ENCODE data around the gene MSRB1. TPM values are rescaled to one million over a fixed set of nuclear protein-coding genes. Genes with fewer than 3 reads are reported as not detected.

The MSRB1 gene
- total and polyA plus RNA-seq, 9 of the 15 experiments (the other 6 are each of a cell fraction or from before 2014, with no cell fraction given) = 5.4 to 33.7 (median 25.7) TPM

DNA sequence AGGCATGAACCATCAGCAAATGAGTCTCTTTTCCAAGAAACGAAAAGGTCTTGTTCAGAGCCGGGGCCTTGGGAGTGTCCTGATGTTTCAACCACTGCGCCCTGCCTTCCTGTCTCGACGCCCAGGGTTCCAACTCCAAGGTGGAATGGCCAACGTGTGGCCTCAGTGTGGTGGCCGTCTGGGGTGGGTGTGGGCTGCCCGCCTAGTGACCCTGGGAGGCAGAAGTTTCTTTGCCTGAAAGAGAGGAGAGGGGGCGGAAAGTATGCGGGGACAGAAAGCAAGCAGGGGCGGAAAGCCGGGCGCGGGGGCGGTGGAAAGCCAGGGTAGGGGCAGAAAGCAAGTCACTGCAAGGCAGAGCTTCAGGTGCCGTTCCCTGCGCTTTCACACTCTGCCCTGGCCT is 4.1 kb downstream of the MSRB1 start:
- in situ Hi-C loops (cut with MboI) = no loop called here

More for the DNA sequence above, 4.1 kb downstream of the MSRB1 start:
- WGBS (ENCODE audit: insufficient coverage, low coverage, missing lambda C conversion rate) = 80% methylated on average over 15 of the region's 17 CpGs
- FAIRE-seq = no peak
- no peak for TF ChIP-seq SPI1 (IDR thresholded peaks at IDR 0.05; ENCODE audit: borderline replicate concordance, low read depth, low read length)
- TF ChIP-seq, protein P1, sequence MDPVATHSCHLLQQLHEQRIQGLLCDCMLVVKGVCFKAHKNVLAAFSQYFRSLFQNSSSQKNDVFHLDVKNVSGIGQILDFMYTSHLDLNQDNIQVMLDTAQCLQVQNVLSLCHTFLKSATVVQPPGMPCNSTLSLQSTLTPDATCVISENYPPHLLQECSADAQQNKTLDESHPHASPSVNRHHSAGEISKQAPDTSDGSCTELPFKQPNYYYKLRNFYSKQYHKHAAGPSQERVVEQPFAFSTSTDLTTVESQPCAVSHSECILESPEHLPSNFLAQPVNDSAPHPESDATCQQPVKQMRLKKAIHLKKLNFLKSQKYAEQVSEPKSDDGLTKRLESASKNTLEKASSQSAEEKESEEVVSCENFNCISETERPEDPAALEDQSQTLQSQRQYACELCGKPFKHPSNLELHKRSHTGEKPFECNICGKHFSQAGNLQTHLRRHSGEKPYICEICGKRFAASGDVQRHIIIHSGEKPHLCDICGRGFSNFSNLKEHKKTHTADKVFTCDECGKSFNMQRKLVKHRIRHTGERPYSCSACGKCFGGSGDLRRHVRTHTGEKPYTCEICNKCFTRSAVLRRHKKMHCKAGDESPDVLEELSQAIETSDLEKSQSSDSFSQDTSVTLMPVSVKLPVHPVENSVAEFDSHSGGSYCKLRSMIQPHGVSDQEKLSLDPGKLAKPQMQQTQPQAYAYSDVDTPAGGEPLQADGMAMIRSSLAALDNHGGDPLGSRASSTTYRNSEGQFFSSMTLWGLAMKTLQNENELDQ (CRISPR knock-in tag; IDR thresholded peaks at IDR 0.05; ENCODE audit: borderline replicate concordance) = no peak
- TF ChIP-seq RBFOX2 (IDR thresholded peaks at IDR 0.05; ENCODE audit: low read depth, low read length) = 0 out of 2 replicates have a peak, but pooled peaks have one; percentile 21
- TF ChIP-seq ID3 (CRISPR knock-in tag; IDR thresholded peaks at IDR 0.05) = no peak
- TF ChIP-seq ID3 (tag; IDR thresholded peaks at IDR 0.05) = no peak
- intact Hi-C loops (cut with micrococcal nuclease) = no loop called here
- Histone ChIP-seq H3K9me3 (replicated peaks; ENCODE audit: control insufficient read depth, insufficient read depth, low read depth, low read length) (no peaks in the 10 kb centered on the region), H3K79me2 (ENCODE audit: control insufficient read depth, insufficient read depth, low read length) (peaks cover 20% of the 10 kb centered on the region), H3K4me2 (ENCODE audit: insufficient read depth, low read length) (no peak overlapping the region), H2AFZ (ENCODE audit: low read depth, low read length) (no peak overlapping the region), H3K36me3 (ENCODE audit: control insufficient read depth, insufficient read depth, low read length) (peaks cover 37% of the 10 kb centered on the region; the same call in 2 of the 3 replicates), H3K27me3 (ENCODE audit: control insufficient read depth in 2 of 2, insufficient read depth in 2 of 2, low read length in 2 of 2) (no peaks in the 10 kb centered on the region), H4K20me1 (replicated peaks; ENCODE audit: control insufficient read depth, insufficient read depth, low read length) (peaks cover 7% of the 10 kb centered on the region), H3K27ac (ENCODE audit: extremely low read depth, low read depth, low read length) (no peak overlapping the region), H3K9me1 (ENCODE audit: control insufficient read depth, insufficient read depth, low read length) (peaks cover 8% of the 10 kb centered on the region), H3K4me3 (no peak overlapping the region), H3K4me1 (replicated peaks in 1 of 2; ENCODE audit: control insufficient read depth in 2 of 2, insufficient read depth in 2 of 2, low read length in 2 of 2) (peaks cover 22 to 51% of the 10 kb centered on the region in 2 experiments), H3K9ac (ENCODE audit: insufficient read depth in 1 of 2, low read depth in 2 of 2, low read length in 2 of 2) (peak overlapping the region in 1 of 2 experiments; percentile 42; a peak in 1 of 4 replicates)
- ATAC-seq = no peak
- ChIA-PET CTCF (ENCODE audit: low intra/inter-chr PET ratio) (no interaction called here), POLR2A (interaction anchor here (0.6 to 0.9 kb wide), 2 partner anchors 26 to 44 kb away, joined by 3 read pairs; no protein-coding TSS in a partner anchor)
- DNase-seq (ENCODE audit: extremely low read depth in 1 of 4, low spot score in 3 of 4) = no peak
- BruUV-seq (replicated peaks) = no TSS peak
